ENCODE results near the gene RASGEF1B.

Gene RASGEF1B

DNA sequence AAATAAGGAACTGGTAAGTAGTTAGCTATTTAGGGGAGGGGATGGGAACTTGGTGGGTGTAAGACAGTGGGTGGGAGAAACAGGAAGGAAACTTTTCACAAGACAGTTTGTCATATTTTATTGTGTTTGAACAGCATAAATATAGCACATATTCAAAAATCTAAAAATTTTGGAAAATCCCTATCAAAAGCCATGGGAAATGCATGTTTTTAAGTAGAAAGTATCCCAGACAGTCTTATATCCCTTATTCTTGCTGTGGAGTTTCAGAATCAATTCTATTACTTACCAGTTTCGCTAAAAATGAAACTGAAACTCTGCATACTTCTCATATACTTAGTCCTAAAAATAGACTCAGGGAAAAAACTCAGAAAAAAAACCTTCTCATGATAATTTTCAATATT, 22.3 kb upstream of the RASGEF1B start:
- Histone ChIP-seq H4K20me1 (ENCODE audit: low read depth, low read length) (no peaks in the 10 kb centered on the region), H3K27me3 (ENCODE audit: low read length) (no peaks in the 10 kb centered on the region), H3K9me3 (ENCODE audit: insufficient read depth, low read length) (no peaks in the 10 kb centered on the region), H3K9me2 (replicated peaks; ENCODE audit: insufficient read depth, low read length) (no peaks in the 10 kb centered on the region), H3K27ac (ENCODE audit: low read depth, low read length) (no peak overlapping the region), H3K36me3 (ENCODE audit: low read length) (no peaks in the 10 kb centered on the region), H3K79me2 (ENCODE audit: insufficient read depth, low read length) (no peaks in the 10 kb centered on the region), H3K4me2 (ENCODE audit: low read depth, low read length, poor library complexity, severe bottlenecking) (peak overlapping the region; percentile 36), H3F3A (ENCODE audit: insufficient read depth) (no peaks in the 10 kb centered on the region; the same call in 1 of the 2 replicates), H3K9ac (ENCODE audit: low read length) (no peak overlapping the region), H2AFZ (ENCODE audit: low read depth, low read length, severe bottlenecking) (no peak overlapping the region), H3K4me3 (ENCODE audit: insufficient read depth, low read length, poor library complexity, severe bottlenecking) (no peak overlapping the region)
- TF ChIP-seq CTCF (IDR thresholded peaks at IDR 0.05; ENCODE audit: insufficient read depth, low read length, poor library complexity, severe bottlenecking) (no peak), EZH2phosphoT487 (conservative IDR thresholded peaks at IDR 0.05; ENCODE audit: low read length) (no peak)

DNA sequence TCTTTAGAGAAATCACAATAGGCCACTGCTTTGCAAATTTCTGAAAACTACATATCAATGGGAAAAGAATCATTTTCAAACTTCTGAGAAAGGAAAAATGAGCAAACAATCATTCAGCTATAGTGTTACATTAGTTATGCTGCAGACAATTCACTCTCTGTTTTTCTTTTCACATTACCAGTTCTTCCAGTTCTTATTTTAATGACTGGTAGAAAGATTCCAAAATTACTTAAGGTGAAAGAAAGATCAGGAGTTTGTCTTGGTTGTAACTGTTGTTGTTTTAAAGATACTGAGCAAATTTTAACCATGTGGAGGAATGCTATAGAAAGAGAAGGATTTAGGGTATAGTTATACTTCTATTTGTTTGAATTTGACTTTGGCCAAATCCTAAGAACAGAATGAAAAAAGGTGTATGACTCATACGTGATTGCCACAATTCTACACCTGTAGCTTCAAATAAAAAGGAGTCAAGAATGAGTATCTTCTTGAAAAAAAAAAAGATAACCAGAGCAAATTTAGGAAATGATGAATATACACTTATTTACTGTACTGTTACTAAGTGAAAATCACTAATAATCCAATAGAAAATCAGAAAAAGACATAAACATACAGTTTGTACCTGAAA, 21.0 kb upstream of the RASGEF1B start:
- Histone ChIP-seq H3K79me2 (ENCODE audit: insufficient read depth, low read length) (no peaks in the 10 kb centered on the region), H3K27me3 (ENCODE audit: low read length) (no peaks in the 10 kb centered on the region), H3K9ac (ENCODE audit: low read length) (no peak overlapping the region), H3K9me2 (replicated peaks; ENCODE audit: insufficient read depth, low read length) (no peaks in the 10 kb centered on the region), H3F3A (ENCODE audit: insufficient read depth) (no peaks in the 10 kb centered on the region; the same call in 1 of the 2 replicates), H4K20me1 (ENCODE audit: low read depth, low read length) (no peaks in the 10 kb centered on the region), H3K9me3 (ENCODE audit: insufficient read depth, low read length) (no peaks in the 10 kb centered on the region), H3K27ac (ENCODE audit: low read depth, low read length) (no peak overlapping the region), H3K4me3 (ENCODE audit: insufficient read depth, low read length, poor library complexity, severe bottlenecking) (no peak overlapping the region), H3K4me2 (ENCODE audit: low read depth, low read length, poor library complexity, severe bottlenecking) (peak overlapping the region; percentile 36), H3K36me3 (ENCODE audit: low read length) (no peaks in the 10 kb centered on the region), H2AFZ (ENCODE audit: low read depth, low read length, severe bottlenecking) (no peak overlapping the region)
- no peak for TF ChIP-seq CTCF (IDR thresholded peaks at IDR 0.05; ENCODE audit: insufficient read depth, low read length, poor library complexity, severe bottlenecking)
- no peak for TF ChIP-seq EZH2phosphoT487 (conservative IDR thresholded peaks at IDR 0.05; ENCODE audit: low read length)

DNA sequence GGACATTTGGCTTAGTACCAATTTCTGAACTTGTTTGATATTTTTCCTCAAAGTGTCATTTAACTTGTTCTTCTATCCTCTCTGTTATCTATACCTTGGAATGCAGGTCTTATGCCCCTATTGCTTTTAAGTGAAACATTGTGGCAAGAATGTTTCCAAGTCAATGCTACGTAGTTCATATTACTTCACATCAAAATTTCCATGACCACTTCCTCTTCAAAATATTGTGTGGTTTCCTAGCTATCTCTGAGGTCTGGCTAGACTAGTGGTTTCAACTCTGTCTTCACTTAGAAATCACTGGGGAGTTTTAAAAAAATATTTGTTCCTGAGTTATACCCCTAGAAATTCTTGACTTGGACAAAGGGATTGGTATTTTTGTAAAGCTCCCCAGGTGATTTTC, 20.2 kb upstream of the RASGEF1B start:
- no peaks in the 10 kb centered on the region for H3K36me3 ChIP-seq (ENCODE audit: low read length)
- peak overlapping the region; percentile 40 for H3K27ac ChIP-seq (ENCODE audit: low read depth, low read length)
- no peak for TF ChIP-seq EZH2phosphoT487 (conservative IDR thresholded peaks at IDR 0.05; ENCODE audit: low read length)
- TF ChIP-seq CTCF (IDR thresholded peaks at IDR 0.05; ENCODE audit: insufficient read depth, low read length, poor library complexity, severe bottlenecking), result no peak
- H3K79me2 ChIP-seq (ENCODE audit: insufficient read depth, low read length), result no peaks in the 10 kb centered on the region
- no peaks in the 10 kb centered on the region for H4K20me1 ChIP-seq (ENCODE audit: low read depth, low read length)
- H3K9me2 ChIP-seq (replicated peaks; ENCODE audit: insufficient read depth, low read length), result no peaks in the 10 kb centered on the region
- no peak overlapping the region for H2AFZ ChIP-seq (ENCODE audit: low read depth, low read length, severe bottlenecking)
- H3K9ac ChIP-seq (ENCODE audit: low read length), result no peak overlapping the region
- no peak overlapping the region for H3K4me3 ChIP-seq (ENCODE audit: insufficient read depth, low read length, poor library complexity, severe bottlenecking)
- no peaks in the 10 kb centered on the region; the same call in 1 of the 2 replicates for H3F3A ChIP-seq (ENCODE audit: insufficient read depth)
- H3K9me3 ChIP-seq (ENCODE audit: insufficient read depth, low read length), result no peaks in the 10 kb centered on the region
- H3K27me3 ChIP-seq (ENCODE audit: low read length), result no peaks in the 10 kb centered on the region
- peak overlapping the region; percentile 36 for H3K4me2 ChIP-seq (ENCODE audit: low read depth, low read length, poor library complexity, severe bottlenecking)
